Activated CD8-positive, alpha-beta T cell treated with anti-CD3 and anti-CD28 coated beads, Interleukin-2, amount 10 ng/mL, durations not matched to agents 7 days and 5 days (primary cell): Measurements from ENCODE around the gene RTL10. TPM values are rescaled to one million over a fixed set of nuclear protein-coding genes. Genes with fewer than 3 reads are reported as not detected.
"Not testable (repeated sequence)": the region's sequence is repeated elsewhere in the genome, so short reads cannot be mapped to it uniquely, and the experiment has no call there.

Source experiments
- ATAC-seq: fragments of 150-1000 bp; cut with Tn5 transposase; one replicate; pipeline ENCODE4 v1.10.0; 2021; ENCODE audit warnings: moderate library complexity
- CTCF ChIA-PET: fragments of 350-600 bp; sonication (Branson Sonifier 250); formaldehyde crosslinking; loops from one replicate; lab custom pipeline; 2021; ENCODE audit warnings: antibody characterized with exemption; lab: Charles Lee
- POLR2A ChIA-PET: fragments of 350-600 bp; sonication (Branson Sonifier 250); formaldehyde crosslinking; loops from one replicate; lab custom pipeline; 2021; ENCODE audit warnings: antibody characterized with exemption; lab: Charles Lee
- DNase-seq: peaks from one replicate; pipeline ENCODE4 v3.0.0-alpha.2; 2020
- H3K27ac Mint-ChIP-seq: one replicate; pipeline ENCODE4 v1.8.0; 2021; ENCODE audit warnings: mild to moderate bottlenecking, mixed read lengths
- H3K27me3 Mint-ChIP-seq: one replicate; pipeline ENCODE4 v1.8.0; 2021; ENCODE audit warnings: low read depth, mixed read lengths
- H3K36me3 Mint-ChIP-seq: one replicate; pipeline ENCODE4 v1.8.0; 2021; ENCODE audit warnings: low read depth, mixed read lengths
- H3K4me1 Mint-ChIP-seq: one replicate; pipeline ENCODE4 v1.8.0; 2021; ENCODE audit warnings: low read depth, mixed read lengths
- H3K4me3 Mint-ChIP-seq: one replicate; pipeline ENCODE4 v1.8.0; 2021; ENCODE audit warnings: mild to moderate bottlenecking, mixed read lengths
- H3K9me3 Mint-ChIP-seq: one replicate; pipeline ENCODE4 v1.8.0; 2022; ENCODE audit warnings: mixed read lengths; ENCODE audit not compliant: insufficient read depth
- total RNA-seq, 2 experiments: library from RNA; stranded (reverse); gene quantifications; one replicate each; pipeline ENCODE4 v1.2.3, GENCODE V29; 2021

RTL10 gene
- total RNA-seq, 2 experiments from 2014 or later, result 16.1 to 17.0 TPM

DNA sequence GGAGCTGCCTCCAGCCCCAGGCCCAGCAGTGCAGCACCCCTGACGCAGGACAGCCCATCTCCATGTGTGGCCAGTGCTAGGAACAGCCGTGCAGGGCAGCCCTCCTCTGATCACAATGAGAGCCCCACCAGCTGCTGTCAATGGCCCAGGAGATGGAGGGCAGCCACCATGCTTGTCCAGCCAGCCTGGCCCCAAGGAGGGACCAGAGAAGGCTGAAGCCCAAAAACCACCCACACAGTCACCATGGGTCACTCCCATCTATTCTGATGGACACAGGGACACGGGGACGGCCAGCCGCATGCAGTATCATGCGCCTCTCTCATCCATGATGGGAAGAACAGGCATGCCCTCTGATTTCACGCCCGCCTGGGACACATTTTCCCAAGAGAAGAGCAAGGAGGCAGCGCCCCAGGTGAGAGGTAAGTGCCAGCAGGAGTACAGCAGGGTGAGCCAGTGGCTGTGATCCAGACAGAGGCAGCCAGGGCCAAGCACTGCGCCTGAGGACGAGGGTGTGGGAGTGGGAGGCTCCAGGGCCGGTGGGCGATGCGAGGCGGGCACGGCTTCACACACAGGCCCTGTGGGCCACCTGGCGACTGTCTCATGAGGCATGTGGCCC is 33.6 kb upstream of the RTL10 start:
- ATAC-seq (no peak), DNase-seq (no peak)
- CTCF ChIA-PET, result interaction anchor here (2.4 kb wide), 1 partner anchor 158 kb away, joined by 8 read pairs; no protein-coding TSS in a partner anchor
- no peaks in the 10 kb centered on the region for H3K27me3 Mint-ChIP-seq
- no peak overlapping the region for H3K27ac Mint-ChIP-seq
- no peaks in the 10 kb centered on the region for H3K9me3 Mint-ChIP-seq
- no peak overlapping the region for H3K4me3 Mint-ChIP-seq
- POLR2A ChIA-PET, result interaction anchor here (2.1 kb wide), 1 partner anchor 33 kb away, joined by 14 read pairs; the partner anchor contains the start of genes GNB1L and RTL10
- peaks cover 54% of the 10 kb centered on the region for H3K4me1 Mint-ChIP-seq
- peaks cover 2% of the 10 kb centered on the region for H3K36me3 Mint-ChIP-seq

DNA sequence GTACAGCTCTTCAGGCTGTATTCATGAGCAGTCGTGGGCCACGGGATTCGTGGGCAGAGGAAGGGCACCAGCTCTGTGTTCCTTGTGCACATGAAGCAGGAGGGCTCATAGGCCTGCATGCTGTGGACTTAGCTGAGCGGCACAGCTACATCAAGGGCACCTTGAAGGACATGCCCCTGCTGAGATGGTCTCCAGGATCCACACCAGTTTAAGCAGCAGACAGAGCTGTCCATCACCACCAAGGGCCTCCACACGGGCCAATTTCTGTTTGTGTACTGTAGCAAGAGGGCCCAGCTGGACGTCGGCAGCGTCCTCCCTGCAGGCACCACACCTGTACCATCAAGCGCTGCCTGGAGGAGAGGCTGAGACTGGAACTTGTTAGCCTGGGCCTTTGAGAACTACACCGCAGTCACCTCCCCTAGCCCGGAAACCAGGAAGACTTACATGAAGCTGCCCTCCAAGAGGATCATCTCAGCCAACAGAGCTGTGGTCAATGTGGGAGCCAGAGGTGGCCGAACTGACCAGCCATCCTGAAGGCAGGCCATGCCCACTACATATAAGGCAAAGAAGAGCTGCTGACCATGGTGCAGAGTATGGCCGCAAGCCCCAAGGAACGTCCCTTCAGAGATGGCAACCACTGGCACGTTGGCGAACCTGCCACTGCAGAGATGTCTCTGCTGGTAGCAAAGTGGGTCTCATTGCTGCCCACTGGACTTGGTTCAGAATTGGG is 32.7 kb upstream of the RTL10 start:
- peak overlapping the region; percentile 81 for H3K27ac Mint-ChIP-seq
- peaks cover under 1% of the 10 kb centered on the region for H3K36me3 Mint-ChIP-seq
- H3K9me3 Mint-ChIP-seq, result no peaks in the 10 kb centered on the region
- no peak overlapping the region for H3K4me3 Mint-ChIP-seq
- DNase-seq (no peak), ATAC-seq (no peak)
- peaks cover 46% of the 10 kb centered on the region for H3K4me1 Mint-ChIP-seq
- no peaks in the 10 kb centered on the region for H3K27me3 Mint-ChIP-seq
- CTCF ChIA-PET, result interaction anchor here (1.0 to 2.4 kb wide), 5 partner anchors 23 to 164 kb away, joined by 3 to 8 read pairs (median 4); partner anchors contain the start of gene GP1BB
- POLR2A ChIA-PET, result interaction anchor here (1.3 to 2.1 kb wide), 4 partner anchors 9 to 38 kb away, joined by 3 to 14 read pairs (median 8); partner anchors contain the start of genes GNB1L and RTL10

GRCh38 chr22:19886605-19887255 is 32.1 kb upstream of the RTL10 start:
- Mint-ChIP-seq H3K9me3 (no peaks in the 10 kb centered on the region), H3K36me3 (no peaks in the 10 kb centered on the region), H3K27me3 (no peaks in the 10 kb centered on the region), H3K4me1 (peaks cover 39% of the 10 kb centered on the region), H3K4me3 (no peak overlapping the region), H3K27ac (peak overlapping the region; percentile 81)
- POLR2A ChIA-PET, result interaction anchor here (1.3 to 2.1 kb wide), 4 partner anchors 10 to 37 kb away, joined by 3 to 14 read pairs (median 8); partner anchors contain the start of genes GNB1L and RTL10
- CTCF ChIA-PET, result interaction anchor here (0.8 to 2.4 kb wide), 6 partner anchors 22 to 163 kb away, joined by 3 to 8 read pairs (median 4); partner anchors contain the start of gene GP1BB
- ATAC-seq (no peak), DNase-seq (peak; percentile 35)

DNA sequence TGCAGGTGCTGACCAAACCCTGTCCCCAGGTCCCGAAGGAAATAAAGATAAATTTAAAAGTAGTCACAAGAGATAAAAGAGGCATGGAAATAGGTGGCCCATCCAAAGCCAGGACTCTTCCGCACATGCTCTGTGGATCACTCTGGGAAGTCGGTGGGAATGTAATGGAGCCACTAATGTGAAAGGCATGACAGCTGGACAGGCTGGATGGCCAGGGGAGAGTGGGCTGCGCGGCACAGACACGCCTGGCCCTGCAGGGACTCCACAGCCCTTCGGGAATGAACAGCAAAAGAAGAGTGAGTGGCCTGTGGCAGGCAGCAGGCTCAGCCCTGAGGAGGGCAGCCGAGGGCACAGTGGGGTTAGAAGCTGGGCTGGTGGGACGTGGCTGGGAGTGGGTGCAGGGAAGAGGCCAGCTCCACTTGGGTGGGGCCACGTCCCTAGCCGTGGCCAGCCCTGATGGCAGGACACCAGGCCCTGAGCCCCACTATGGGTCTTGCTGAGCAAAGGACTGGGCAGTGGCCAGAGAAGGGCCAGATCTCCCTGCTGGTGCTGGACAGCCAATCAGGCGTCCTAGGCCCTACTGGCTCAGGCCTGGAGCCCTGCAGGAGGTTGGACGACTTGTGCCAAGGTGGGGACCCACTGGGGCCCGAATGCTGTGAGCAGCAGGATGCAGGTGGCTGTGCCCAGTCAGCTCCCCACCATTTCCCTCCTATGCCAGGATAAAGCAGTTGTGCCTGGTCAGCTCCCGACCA is 31.3 kb upstream of the RTL10 start:
- DNase-seq (no peak), ATAC-seq (no peak)
- POLR2A ChIA-PET, result interaction anchor here (1.3 to 2.1 kb wide), 3 partner anchors 11 to 36 kb away, joined by 3 to 14 read pairs (median 8); partner anchors contain the start of genes GNB1L and RTL10
- no peaks in the 10 kb centered on the region for H3K27me3 Mint-ChIP-seq
- no peak overlapping the region for H3K4me3 Mint-ChIP-seq
- H3K9me3 Mint-ChIP-seq, result no peaks in the 10 kb centered on the region
- CTCF ChIA-PET, result interaction anchor here (0.8 to 2.4 kb wide), 5 partner anchors 21 to 162 kb away, joined by 3 to 8 read pairs (median 4); partner anchors contain the start of gene GP1BB
- H3K4me1 Mint-ChIP-seq, result peaks cover 32% of the 10 kb centered on the region
- peak overlapping the region; percentile 9 for H3K27ac Mint-ChIP-seq
- no peaks in the 10 kb centered on the region for H3K36me3 Mint-ChIP-seq

GRCh38 chr22:19884954-19885751 is 30.5 kb upstream of the RTL10 start:
- CTCF ChIA-PET, result no interaction called here
- POLR2A ChIA-PET, result no interaction called here

GRCh38 chr22:19884161-19884953 is 29.7 kb upstream of the RTL10 start:
- CTCF ChIA-PET, result no interaction called here
- Mint-ChIP-seq H3K27ac (no peak overlapping the region), H3K4me1 (peaks cover 20% of the 10 kb centered on the region), H3K9me3 (no peaks in the 10 kb centered on the region), H3K4me3 (no peak overlapping the region), H3K27me3 (no peaks in the 10 kb centered on the region), H3K36me3 (no peaks in the 10 kb centered on the region)
- POLR2A ChIA-PET, result no interaction called here
- ATAC-seq (no peak), DNase-seq (no peak)

More at GRCh38 chr22:19884954-19885751, 30.5 kb upstream of the RTL10 start:
- ATAC-seq (no peak), DNase-seq (no peak)
- Mint-ChIP-seq H3K27me3 (no peaks in the 10 kb centered on the region), H3K36me3 (no peaks in the 10 kb centered on the region), H3K27ac (no peak overlapping the region), H3K9me3 (no peaks in the 10 kb centered on the region), H3K4me1 (peaks cover 25% of the 10 kb centered on the region), H3K4me3 (no peak overlapping the region)

DNA sequence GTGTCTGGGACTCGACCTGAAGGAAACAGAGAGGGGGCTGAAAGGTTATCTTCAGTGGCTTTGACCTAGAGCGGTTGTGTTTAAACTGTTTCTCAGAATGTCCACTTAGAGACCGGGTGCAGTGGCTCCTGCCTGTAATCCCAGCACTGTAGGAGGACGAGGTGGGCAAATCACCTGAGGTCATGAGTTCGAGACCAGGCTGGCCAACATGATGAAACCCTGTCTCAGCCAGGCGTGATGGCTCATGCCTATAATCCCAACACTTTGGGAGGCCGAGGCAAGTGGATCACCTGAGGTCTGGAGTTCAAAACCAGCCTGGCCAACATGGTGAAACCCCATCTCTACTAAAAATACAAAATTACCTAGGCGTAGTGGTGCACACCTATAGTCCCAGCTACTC is 28.8 kb upstream of the RTL10 start:
- H3K27me3 Mint-ChIP-seq, ATAC-seq, H3K9me3 Mint-ChIP-seq, POLR2A ChIA-PET, DNase-seq, H3K4me3 Mint-ChIP-seq, CTCF ChIA-PET, H3K27ac Mint-ChIP-seq, H3K36me3 Mint-ChIP-seq: not testable (repeated sequence)
- H3K4me1 Mint-ChIP-seq, result peaks cover 20% of the 10 kb centered on the region

GRCh38 chr22:19882446-19883381 is 28.0 kb upstream of the RTL10 start:
- Mint-ChIP-seq H3K4me3 (no peak overlapping the region), H3K4me1 (peaks cover 20% of the 10 kb centered on the region), H3K36me3 (no peaks in the 10 kb centered on the region), H3K27me3 (no peaks in the 10 kb centered on the region), H3K9me3 (no peaks in the 10 kb centered on the region), H3K27ac (no peak overlapping the region)
- DNase-seq (no peak), ATAC-seq (no peak)
- ChIA-PET POLR2A (interaction anchor here (1.5 kb wide), 1 partner anchor 12 kb away, joined by 3 read pairs; no protein-coding TSS in a partner anchor), CTCF (no interaction called here)

DNA sequence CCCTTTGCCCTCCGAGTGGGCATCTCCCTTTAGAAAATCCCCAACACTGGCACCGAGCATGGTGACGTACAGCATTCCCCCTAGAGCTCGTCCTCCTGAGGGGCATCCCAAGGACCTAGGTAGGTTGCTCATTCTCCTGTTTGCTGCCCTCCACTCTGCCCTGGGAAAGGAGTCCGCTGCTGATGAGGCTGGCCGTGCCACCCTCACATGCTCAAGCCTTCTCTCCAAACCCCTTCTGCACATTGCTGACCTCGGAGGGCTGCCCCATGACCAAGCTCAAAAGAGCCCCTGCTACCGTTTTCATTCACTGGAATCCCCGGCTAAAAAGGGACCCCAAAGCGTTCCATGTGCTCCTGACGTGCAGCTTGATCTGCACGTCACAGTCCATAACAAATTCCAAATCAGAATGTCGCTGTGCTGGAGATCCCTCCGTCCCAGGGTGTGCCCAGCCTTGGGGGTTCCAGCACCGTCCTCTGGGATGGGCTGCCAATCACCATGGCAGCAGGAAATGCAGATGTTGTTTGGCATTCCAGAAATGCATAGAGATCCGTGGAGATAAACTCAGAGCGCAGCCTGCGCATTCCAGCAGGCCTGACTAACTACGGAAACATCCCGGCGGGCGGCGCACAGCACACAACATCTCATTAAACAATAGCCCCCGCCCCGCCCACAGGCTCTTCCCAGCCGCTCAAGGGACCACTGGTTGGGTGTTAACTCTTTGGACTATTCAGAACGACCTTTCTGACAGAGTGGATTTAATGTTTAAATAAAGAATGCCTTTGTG is 26.3 kb upstream of the RTL10 start:
- Mint-ChIP-seq H3K9me3 (no peaks in the 10 kb centered on the region), H3K27me3 (no peaks in the 10 kb centered on the region), H3K36me3 (no peaks in the 10 kb centered on the region), H3K4me1 (peaks cover 7% of the 10 kb centered on the region), H3K27ac (no peak overlapping the region), H3K4me3 (no peak overlapping the region)
- POLR2A ChIA-PET, result interaction anchor here (1.5 kb wide), 1 partner anchor 10 kb away, joined by 3 read pairs; no protein-coding TSS in a partner anchor
- ATAC-seq (no peak), DNase-seq (no peak)
- CTCF ChIA-PET, result no interaction called here
